Uterus (tissue), 2 donors: Measurements from ENCODE around the gene PMEPA1.

Experiments used
- POLR2A ChIP-seq, 2 donors: fragments of 450-650 bp; IDR thresholded peaks; one replicate each; pipeline ENCODE4 v1.6.1; 2016; ENCODE audit warnings: antibody characterized with exemption in 2 of 2, mild to moderate bottlenecking in 1 of 2, moderate library complexity in 1 of 2
- TF ChIP-seq, protein P1 (sequence below), 4 experiments: fragments of 200-600 bp in 2 of 4; fragments of 450-650 bp in 2 of 4; sonication (generic) in 2 of 4; IDR thresholded peaks; one replicate each; pipeline ENCODE4 v1.5.1; 2016 to 2019; ENCODE audit warnings: antibody characterized with exemption in 4 of 4, mild to moderate bottlenecking in 2 of 4, moderate library complexity in 1 of 4

DNA sequence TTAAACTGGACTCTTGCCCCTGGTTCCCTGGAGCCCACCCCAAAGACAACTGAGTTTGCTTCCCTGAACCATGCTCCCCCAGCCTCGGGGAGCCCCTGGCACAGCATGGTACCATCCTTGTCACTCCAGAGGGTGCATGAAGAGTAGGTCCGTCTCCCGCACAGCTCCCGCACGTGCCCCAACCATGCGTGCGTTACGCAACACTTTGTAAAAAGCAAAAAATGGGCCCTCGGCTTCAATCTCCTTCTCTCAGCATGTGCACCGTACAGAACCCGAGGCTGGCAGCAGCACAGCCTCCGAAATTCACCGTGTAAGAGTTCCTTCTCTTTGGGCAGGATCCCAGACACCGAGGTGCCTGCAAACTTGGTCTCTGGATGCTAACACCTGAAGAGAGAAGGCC is 5.6 kb downstream of the PMEPA1 start:
- TF ChIP-seq POLR2A (IDR thresholded peaks at IDR 0.05): no peak
- TF ChIP-seq, protein P1, sequence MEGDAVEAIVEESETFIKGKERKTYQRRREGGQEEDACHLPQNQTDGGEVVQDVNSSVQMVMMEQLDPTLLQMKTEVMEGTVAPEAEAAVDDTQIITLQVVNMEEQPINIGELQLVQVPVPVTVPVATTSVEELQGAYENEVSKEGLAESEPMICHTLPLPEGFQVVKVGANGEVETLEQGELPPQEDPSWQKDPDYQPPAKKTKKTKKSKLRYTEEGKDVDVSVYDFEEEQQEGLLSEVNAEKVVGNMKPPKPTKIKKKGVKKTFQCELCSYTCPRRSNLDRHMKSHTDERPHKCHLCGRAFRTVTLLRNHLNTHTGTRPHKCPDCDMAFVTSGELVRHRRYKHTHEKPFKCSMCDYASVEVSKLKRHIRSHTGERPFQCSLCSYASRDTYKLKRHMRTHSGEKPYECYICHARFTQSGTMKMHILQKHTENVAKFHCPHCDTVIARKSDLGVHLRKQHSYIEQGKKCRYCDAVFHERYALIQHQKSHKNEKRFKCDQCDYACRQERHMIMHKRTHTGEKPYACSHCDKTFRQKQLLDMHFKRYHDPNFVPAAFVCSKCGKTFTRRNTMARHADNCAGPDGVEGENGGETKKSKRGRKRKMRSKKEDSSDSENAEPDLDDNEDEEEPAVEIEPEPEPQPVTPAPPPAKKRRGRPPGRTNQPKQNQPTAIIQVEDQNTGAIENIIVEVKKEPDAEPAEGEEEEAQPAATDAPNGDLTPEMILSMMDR (IDR thresholded peaks at IDR 0.05): no peak
